HepG2 (cell line): ENCODE results near the gene TMEM204.
"Not testable (repeated sequence)": the region's sequence is repeated elsewhere in the genome, so short reads cannot be mapped to it uniquely, and the experiment has no call there.

Experiments
- CHD4 ChIP-seq: fragments of 200-600 bp; sonication (generic); IDR thresholded peaks from 2 replicates; pipeline ENCODE4 v1.7.0; 2017; ENCODE audit warnings: mild to moderate bottlenecking, low read length, borderline replicate concordance
- CREB1 ChIP-seq, 2 experiments: fragments of 450-650 bp in 1 of 2; IDR thresholded peaks; 2 replicates each; pipeline ENCODE4 v1.6.1; 2016 to 2017; ENCODE audit warnings: control low read depth in 1 of 2, mild to moderate bottlenecking in 1 of 2, missing compliant biosample characterization in 1 of 2, missing genetic modification characterization in 1 of 2
- CTCF ChIP-seq: sonication (generic); formaldehyde crosslinking; IDR thresholded peaks from 2 replicates; pipeline ENCODE4 v1.5.0; 2020; ENCODE audit warnings: mild to moderate bottlenecking, missing genetic modification reagents, moderate library complexity
- MTA3 ChIP-seq: sonication (generic); formaldehyde crosslinking; IDR thresholded peaks from 2 replicates; pipeline ENCODE4 v1.4.0; 2020; ENCODE audit warnings: missing genetic modification reagents
- POLR2A ChIP-seq, 2 experiments: IDR thresholded peaks; 2 replicates each; pipeline ENCODE4 v1.6.1; 2011; ENCODE audit warnings: low read depth in 2 of 2, low read length in 2 of 2, mild to moderate bottlenecking in 1 of 2, moderate library complexity in 1 of 2; ENCODE audit not compliant: insufficient read depth in 1 of 2
- POLR2AphosphoS5 ChIP-seq: IDR thresholded peaks from 2 replicates; pipeline ENCODE4 v1.6.1; 2012; ENCODE audit warnings: low read depth, low read length
- SOX6 ChIP-seq, 2 experiments: fragments of 450-650 bp in 1 of 2; sonication (generic) in 1 of 2; formaldehyde crosslinking in 1 of 2; IDR thresholded peaks; 2 replicates each; pipeline versions ENCODE4 v1.4.0 to v1.6.1; 2017 to 2020; ENCODE audit warnings: antibody characterized with exemption in 1 of 2, mild to moderate bottlenecking in 1 of 2, missing genetic modification reagents in 1 of 2
- TCF7 ChIP-seq: sonication (generic); IDR thresholded peaks from 2 replicates; pipeline ENCODE4 v1.6.1; 2016; ENCODE audit warnings: antibody characterized with exemption, low read depth
- USF2 ChIP-seq, 2 experiments: sonication (generic) in 1 of 2; formaldehyde crosslinking in 1 of 2; IDR thresholded peaks; 2 replicates each; pipeline versions ENCODE4 v1.5.1 to v1.6.1; 2011 to 2020; ENCODE audit warnings: borderline replicate concordance in 1 of 2, low read depth in 1 of 2, low read length in 1 of 2, mild to moderate bottlenecking in 1 of 2, missing genetic modification reagents in 1 of 2, moderate library complexity in 1 of 2
- YY1 ChIP-seq: IDR thresholded peaks from 2 replicates; pipeline ENCODE4 v1.6.1; 2011; ENCODE audit warnings: low read length, low read depth, moderate library complexity, mild to moderate bottlenecking; ENCODE audit not compliant: insufficient read depth, insufficient replicate concordance
- TF ChIP-seq, protein P1 (sequence below): IDR thresholded peaks from 2 replicates; pipeline ENCODE4 v1.6.1; 2012; ENCODE audit warnings: inconsistent platforms
- TF ChIP-seq, protein P2 (sequence below): sonication (generic); formaldehyde crosslinking; IDR thresholded peaks from 2 replicates; pipeline ENCODE4 v1.4.0; 2020; ENCODE audit warnings: missing genetic modification reagents

DNA sequence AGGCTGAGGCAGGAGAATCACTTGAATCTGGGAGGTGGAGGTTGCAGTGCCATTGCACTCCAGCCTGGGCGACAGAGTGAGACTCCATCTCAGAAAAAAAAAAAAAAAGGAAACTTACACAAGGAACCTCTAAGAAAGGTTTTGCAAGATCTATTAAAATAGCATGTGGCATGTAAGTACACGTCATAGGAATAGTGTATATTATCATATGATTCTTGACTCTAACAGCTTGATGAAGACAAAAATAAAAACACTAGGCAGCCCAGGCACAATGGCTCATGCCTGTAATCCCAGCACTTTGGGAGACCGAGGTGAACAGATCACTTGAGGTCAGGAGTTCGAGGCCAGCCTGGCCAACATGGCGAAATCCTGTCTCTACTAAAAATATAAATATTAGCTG, 62.0 kb downstream of the TMEM204 start:
- TF ChIP-seq POLR2AphosphoS5; CREB1 (IDR thresholded peaks at IDR 0.05); CREB1 (CRISPR knock-in tag; IDR thresholded peaks at IDR 0.05); TCF7; USF2 (IDR thresholded peaks at IDR 0.05; ENCODE audit: low read depth, low read length); USF2 (CRISPR knock-in tag; IDR thresholded peaks at IDR 0.05; ENCODE audit: borderline replicate concordance); CTCF (CRISPR knock-in tag); YY1; CHD4; MTA3; POLR2A (IDR thresholded peaks at IDR 0.05; ENCODE audit: insufficient read depth in 1 of 2, low read depth in 2 of 2, low read length in 2 of 2); SOX6 (IDR thresholded peaks at IDR 0.05); SOX6 (CRISPR knock-in tag; IDR thresholded peaks at IDR 0.05): not testable (repeated sequence)
- TF ChIP-seq, protein P1, sequence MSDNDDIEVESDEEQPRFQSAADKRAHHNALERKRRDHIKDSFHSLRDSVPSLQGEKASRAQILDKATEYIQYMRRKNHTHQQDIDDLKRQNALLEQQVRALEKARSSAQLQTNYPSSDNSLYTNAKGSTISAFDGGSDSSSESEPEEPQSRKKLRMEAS, result not testable (repeated sequence)
- TF ChIP-seq, protein P2, sequence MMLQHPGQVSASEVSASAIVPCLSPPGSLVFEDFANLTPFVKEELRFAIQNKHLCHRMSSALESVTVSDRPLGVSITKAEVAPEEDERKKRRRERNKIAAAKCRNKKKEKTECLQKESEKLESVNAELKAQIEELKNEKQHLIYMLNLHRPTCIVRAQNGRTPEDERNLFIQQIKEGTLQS (CRISPR knock-in tag), result not testable (repeated sequence)
